ENCODE results near the gene ALX4. TPM values are rescaled to one million over a fixed set of nuclear protein-coding genes. Genes with fewer than 3 reads are reported as not detected.

ALX4 gene
- total RNA-seq, 3 donors from 2014 or later (not counting 1 experiment from before 2014, with no cell fraction given), result not detected

GRCh38 chr11:44320289-44320973 is 10.5 kb upstream of the ALX4 start:
- no peak overlapping the region for H3K4me3 ChIP-seq (ENCODE audit: low read length)
- peaks cover 36% of the 10 kb centered on the region for H3K27me3 ChIP-seq (ENCODE audit: control insufficient read depth, insufficient read depth, low read length)

GRCh38 chr11:44319552-44320288 is 9.8 kb upstream of the ALX4 start:
- ATAC-seq (no peak), DNase-seq (no peak)
- H3K27ac Mint-ChIP-seq, result no peak overlapping the region
- intact Hi-C loops (cut with micrococcal nuclease), result no loop called here
- peaks cover 20% of the 10 kb centered on the region for H3K4me1 ChIP-seq (ENCODE audit: control insufficient read depth, insufficient read depth, low read length)
- no peaks in the 10 kb centered on the region for H3K9me3 ChIP-seq (ENCODE audit: control insufficient read depth, insufficient read depth, low read length)
- no peak overlapping the region for H3K4me3 ChIP-seq (ENCODE audit: low read length)
- peaks cover 0 to 18% of the 10 kb centered on the region in 2 donors for H3K4me1 Mint-ChIP-seq
- H3K36me3 Mint-ChIP-seq, result no peaks in the 10 kb centered on the region
- TF ChIP-seq CTCF (IDR thresholded peaks at IDR 0.05), result no peak
- H3K4me3 Mint-ChIP-seq, result no peak overlapping the region
- H3K9me3 Mint-ChIP-seq, result no peaks in the 10 kb centered on the region
- no peak overlapping the region for H3K27ac ChIP-seq (ENCODE audit: low read length)
- 4% methylated on average over 53 of the region's 53 CpGs for WGBS (ENCODE audit: insufficient coverage)
- H3K36me3 ChIP-seq (ENCODE audit: control insufficient read depth, insufficient read depth, low read length), result no peaks in the 10 kb centered on the region
- H3K27me3 ChIP-seq (ENCODE audit: control insufficient read depth, insufficient read depth, low read length), result peaks cover 38% of the 10 kb centered on the region
- H3K27me3 Mint-ChIP-seq (ENCODE audit: low read depth in 2 of 2), result peaks cover 72% of the 10 kb centered on the region in 2 donors

More at GRCh38 chr11:44320289-44320973, 10.5 kb upstream of the ALX4 start:
- DNase-seq (no peak), ATAC-seq (no peak)
- 9% methylated on average over 20 of the region's 20 CpGs for WGBS (ENCODE audit: insufficient coverage)
- peaks cover 20% of the 10 kb centered on the region for H3K4me1 ChIP-seq (ENCODE audit: control insufficient read depth, insufficient read depth, low read length)
- TF ChIP-seq CTCF (IDR thresholded peaks at IDR 0.05), result no peak
- no peaks in the 10 kb centered on the region for H3K9me3 ChIP-seq (ENCODE audit: control insufficient read depth, insufficient read depth, low read length)
- Mint-ChIP-seq H3K27me3 (ENCODE audit: low read depth in 2 of 2) (peaks cover 71 to 72% of the 10 kb centered on the region in 2 donors), H3K27ac (no peak overlapping the region), H3K4me3 (no peak overlapping the region), H3K4me1 (peaks cover 0 to 12% of the 10 kb centered on the region in 2 donors), H3K36me3 (no peaks in the 10 kb centered on the region), H3K9me3 (no peaks in the 10 kb centered on the region)
- no peaks in the 10 kb centered on the region for H3K36me3 ChIP-seq (ENCODE audit: control insufficient read depth, insufficient read depth, low read length)
- H3K27ac ChIP-seq (ENCODE audit: low read length), result no peak overlapping the region
- intact Hi-C loops (cut with micrococcal nuclease), result no loop called here

GRCh38 chr11:44319170-44319551 is 9.2 kb upstream of the ALX4 start:
- Histone ChIP-seq H3K36me3 (ENCODE audit: control insufficient read depth, insufficient read depth, low read length) (no peaks in the 10 kb centered on the region), H3K4me1 (ENCODE audit: control insufficient read depth, insufficient read depth, low read length) (peaks cover 20% of the 10 kb centered on the region), H3K9me3 (ENCODE audit: control insufficient read depth, insufficient read depth, low read length) (no peaks in the 10 kb centered on the region), H3K27me3 (ENCODE audit: control insufficient read depth, insufficient read depth, low read length) (peaks cover 38% of the 10 kb centered on the region), H3K4me3 (ENCODE audit: low read length) (no peak overlapping the region), H3K27ac (ENCODE audit: low read length) (no peak overlapping the region)
- 4% methylated on average over 15 of the region's 15 CpGs for WGBS (ENCODE audit: insufficient coverage)
- ATAC-seq (no peak), DNase-seq (no peak)
- no peak overlapping the region for H3K27ac Mint-ChIP-seq
- peaks cover 0 to 18% of the 10 kb centered on the region in 2 donors for H3K4me1 Mint-ChIP-seq
- no peaks in the 10 kb centered on the region for H3K36me3 Mint-ChIP-seq
- TF ChIP-seq CTCF (IDR thresholded peaks at IDR 0.05), result no peak
- no peak overlapping the region for H3K4me3 Mint-ChIP-seq
- intact Hi-C loops (cut with micrococcal nuclease), result no loop called here
- no peaks in the 10 kb centered on the region for H3K9me3 Mint-ChIP-seq
- H3K27me3 Mint-ChIP-seq (ENCODE audit: low read depth in 2 of 2), result peaks cover 72 to 74% of the 10 kb centered on the region in 2 donors
